Raji (cell line): ENCODE measurements around the gene S100PBP.
A peak's percentile ranks its signal among the peaks of the same experiment; 100 is the strongest.

Experiments used
- POLR2A ChIP-seq: IDR thresholded peaks from 2 replicates; pipeline ENCODE4 v1.6.1; 2011; ENCODE audit warnings: low read depth, low read length, control low read depth; ENCODE audit not compliant: insufficient read depth

Gene S100PBP

DNA sequence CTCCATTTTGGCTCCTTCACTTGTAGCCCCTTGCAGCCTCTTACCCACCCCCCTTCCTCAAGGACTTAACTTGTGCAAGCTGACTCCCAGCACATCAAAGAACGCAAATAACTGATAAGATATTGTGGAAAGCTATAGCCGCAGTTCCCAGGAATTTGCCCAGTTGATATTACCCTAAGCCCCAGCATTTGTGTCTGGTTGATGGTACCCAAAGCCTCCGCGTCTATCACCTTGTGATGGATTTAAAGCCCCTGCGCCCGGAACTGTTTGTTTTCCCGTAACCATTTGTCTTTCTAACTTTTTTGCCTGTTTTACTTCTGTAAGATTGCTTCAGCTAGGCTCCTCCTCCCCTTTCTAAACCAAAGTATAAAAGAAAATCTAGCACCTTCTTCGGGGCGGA lies 6.2 kb upstream of the S100PBP start:
- no peak for TF ChIP-seq POLR2A

DNA sequence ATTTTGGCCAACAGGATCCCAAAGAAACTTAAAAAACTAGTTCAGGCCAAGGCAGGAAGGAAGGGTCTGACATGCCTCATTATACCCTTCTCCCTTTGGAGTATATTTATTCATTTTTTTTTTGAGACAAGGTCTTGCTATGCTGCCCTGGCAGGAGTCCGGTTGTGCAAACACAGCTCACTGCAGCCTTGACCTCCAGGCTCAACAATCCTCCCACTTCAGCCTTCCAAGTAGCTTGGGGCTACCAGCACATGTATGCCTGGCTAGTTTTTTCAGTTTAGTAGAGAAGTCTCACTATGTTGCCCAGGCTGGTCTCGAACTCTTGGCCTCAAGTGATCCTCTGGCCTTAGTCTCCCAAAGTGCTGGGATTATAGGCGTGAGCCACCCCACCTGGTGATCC lies 5.5 kb upstream of the S100PBP start:
- no peak for TF ChIP-seq POLR2A

DNA sequence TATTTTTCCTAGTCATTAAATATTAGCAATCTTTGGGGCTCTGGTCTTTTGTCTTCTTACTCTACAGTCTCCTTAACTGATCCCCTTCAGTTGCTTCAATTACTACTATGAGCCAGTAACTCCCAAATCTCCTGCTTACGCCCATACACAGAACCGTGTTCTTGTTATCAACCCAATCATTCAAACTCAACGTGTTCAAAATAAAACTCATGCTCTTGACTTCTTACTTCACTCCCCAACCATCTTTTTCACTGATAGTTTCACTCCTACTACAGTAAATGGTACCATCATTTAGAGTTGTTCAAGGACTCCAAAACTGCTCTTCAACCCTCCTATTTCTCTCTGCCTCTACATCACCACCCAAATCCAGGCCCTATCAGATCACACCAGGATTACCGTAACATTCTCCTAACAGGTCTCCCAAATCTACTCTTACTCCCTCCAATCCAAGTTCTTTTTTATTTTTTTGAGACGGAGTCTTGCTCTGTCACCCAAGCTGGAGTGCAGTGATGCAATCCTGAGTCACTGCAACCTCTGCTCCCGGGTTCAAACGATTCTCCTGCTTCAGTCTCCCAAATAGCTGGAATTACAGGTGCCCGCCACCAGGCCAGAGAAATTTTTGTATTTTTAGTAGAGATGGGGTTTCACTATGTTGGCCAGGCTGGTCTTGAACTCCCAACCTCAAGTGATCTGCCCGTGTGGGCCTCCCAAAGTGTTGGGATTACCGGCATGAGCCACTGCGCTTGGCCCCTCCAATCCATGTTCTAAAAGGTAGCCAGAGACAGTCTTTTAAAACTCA lies 3.3 kb upstream of the S100PBP start:
- no peak for TF ChIP-seq POLR2A

DNA sequence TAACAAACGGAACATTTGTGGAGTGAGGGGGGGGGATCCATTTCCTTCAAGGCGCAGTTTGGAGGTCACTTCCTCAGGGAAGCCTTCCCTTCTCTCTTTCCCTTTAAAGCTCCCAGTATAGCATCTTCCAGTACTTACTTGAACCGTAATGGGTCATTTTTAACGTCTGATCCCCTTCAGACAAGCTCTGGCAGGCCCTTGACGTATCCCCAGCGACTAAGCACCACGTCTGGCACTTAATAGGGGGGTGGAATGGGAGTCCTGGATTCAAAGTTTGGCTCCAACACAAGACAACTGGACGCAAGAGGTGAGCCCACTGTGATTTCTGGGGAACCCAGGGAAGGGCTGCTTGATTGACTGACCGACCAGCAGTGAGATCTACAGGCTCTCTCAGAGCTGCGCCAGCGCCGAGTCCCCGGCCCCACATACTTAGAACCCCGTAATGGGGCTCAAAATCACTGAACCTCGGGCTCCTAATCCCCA lies 736 bp upstream of the S100PBP start:
- TF ChIP-seq POLR2A = no peak

DNA sequence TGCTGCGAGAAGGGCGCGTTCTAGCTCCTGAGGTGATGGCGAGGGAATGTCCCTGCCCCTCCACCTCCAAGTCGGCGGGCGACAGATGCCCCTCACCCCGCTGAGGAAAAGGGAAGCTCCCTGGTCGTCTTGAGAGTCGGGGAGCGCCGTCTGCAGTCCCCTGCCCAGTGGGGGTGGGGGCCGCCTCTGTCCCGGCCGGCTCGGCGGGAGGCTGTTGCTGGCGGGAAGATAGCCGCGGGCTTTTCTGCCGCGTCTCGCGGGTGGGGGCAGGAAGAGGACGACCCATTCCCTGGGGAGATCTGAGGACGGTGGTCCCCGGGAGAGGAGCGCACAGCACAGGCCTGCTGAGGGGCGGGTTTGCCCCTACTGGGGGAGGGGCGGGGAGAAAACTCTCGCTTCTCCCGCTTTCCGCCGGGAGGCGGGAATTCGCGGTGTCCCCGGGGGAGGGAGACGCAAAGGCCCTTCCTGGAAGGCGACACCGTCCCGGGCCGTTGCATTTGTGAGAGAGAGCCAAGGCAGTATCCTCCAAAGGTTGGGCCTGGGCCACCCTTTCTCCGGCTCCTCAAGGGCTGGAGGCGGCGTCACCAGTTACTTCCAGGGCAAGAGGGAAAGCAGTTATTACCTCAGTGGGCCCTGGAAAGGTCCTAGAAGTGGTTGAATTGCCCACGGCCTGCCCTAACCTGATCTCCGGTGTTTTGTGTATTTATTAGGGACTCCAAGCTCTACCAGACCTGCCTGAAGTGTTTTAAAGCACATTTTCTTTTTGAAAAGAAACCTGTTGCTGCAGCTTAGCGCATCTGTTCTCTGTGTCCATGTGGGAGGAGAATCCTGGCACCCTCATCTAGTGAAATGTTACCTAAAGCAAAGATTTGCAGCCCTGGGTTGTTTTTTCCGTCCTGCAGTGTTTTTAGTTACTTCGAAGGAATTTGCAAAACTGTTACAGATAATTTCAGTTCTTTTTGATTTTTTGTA lies 648 bp downstream of the S100PBP start:
- TF ChIP-seq POLR2A = no peak; the same call in 1 of the 2 replicates

DNA sequence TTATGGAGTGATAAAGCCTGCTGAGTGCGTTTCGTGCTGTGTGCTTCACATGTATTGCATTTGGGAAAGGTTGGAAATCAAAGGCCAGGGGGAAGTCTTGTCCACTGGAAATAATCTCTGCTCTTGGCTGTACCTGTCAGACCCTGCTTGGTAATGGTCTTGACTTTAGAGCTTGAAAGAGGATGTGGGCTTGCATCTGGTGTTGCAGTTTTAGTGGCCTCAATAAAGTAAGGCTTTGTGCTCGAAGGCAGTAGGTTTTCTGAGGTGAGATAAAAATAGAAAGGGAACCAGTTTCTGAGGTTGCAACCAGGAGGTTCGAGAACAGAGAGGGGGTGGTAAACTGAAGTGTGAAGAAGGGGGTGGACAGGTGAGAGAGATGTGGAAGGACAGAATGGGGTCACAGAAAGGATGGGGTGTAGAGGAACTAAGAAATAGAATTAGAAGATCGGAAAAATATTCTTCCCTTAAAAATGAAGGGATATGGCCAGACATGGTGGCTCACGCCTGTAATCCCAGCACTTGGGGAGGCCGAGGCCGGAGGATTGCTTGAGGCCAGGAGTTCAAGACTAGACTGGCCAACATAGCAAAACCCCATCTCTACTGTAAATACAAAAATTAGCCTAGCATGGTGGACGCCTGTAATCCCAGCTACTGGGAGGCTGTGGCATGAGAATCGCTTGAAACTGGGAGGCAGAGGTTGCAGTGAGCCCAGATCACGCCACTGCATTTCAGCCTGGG lies 1.5 kb downstream of the S100PBP start:
- TF ChIP-seq POLR2A = peak; percentile 37; the same call in 1 of the 2 replicates

DNA sequence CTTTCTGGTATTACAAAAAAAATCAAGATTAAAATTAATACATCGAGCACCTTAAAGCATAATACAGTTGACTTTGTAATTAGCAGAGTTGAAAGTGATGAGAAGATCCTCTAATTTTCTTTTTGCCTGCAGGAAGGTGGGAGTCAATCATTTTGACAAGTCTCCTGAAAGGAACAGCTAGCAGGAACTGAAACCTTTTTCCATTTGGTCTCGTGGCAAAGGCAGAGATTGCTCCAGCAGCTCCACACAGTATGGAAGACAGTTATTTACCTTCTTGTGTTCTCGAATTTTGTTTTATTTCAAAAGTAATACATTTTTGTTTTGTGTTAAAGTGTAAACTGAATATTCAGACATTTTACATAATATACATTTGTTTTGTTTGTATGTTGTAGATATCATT lies 7.7 kb downstream of the S100PBP start:
- TF ChIP-seq POLR2A = no peak

DNA sequence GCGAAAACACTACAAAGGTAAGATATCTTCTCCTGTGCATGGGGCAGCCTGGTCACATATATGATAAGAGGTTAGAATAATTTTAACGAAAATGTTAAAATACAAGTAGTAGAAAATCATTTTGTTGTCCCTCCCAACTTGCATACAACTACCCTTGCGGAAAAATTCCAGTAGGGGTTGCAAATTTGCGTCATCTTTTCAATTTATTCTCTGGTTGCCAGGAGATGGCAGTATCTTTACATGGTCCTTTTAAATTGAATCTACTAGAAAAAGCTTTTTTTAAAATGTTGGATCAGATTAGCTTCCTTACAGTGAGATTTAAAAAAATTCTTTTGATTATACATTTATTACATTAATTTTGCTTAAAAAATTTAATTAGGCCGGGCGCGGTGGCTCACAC lies 10.9 kb downstream of the S100PBP start:
- TF ChIP-seq POLR2A = no peak

DNA sequence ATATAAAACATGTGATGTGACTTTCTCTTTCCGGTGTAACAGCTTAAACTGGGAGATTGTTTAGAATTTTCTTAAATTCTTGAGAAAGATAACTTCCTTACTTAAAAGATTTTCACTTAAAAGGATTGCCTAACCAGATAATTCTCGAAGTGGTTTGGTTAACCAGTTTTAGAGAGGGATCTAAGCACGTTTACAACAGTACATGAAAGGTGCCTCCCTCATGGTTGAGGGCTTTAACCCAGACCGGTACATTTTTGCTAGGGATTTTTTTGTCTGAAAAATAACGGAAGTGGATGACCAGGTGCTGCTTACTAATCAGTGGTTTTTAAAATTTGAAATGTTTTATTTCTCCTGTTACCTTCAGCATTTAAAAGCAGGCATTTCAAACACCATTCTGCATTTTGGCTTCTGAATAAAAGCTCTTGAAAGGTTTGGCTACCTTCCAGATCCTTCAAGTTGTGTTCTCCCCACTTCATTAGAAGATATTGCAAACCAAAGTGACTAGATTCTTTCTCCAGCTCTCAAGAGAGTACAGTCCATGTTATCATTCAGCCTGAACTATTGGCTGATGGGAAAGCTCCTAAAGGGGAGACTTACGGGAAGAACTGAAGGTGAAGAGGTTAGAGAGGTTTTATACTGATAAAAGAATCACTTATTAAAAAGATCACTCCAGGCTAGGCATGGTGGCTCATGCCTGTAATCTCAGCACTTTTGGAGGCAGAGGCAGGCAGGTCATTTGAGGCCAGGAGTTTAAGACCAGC lies 12.8 kb downstream of the S100PBP start:
- TF ChIP-seq POLR2A = no peak

DNA sequence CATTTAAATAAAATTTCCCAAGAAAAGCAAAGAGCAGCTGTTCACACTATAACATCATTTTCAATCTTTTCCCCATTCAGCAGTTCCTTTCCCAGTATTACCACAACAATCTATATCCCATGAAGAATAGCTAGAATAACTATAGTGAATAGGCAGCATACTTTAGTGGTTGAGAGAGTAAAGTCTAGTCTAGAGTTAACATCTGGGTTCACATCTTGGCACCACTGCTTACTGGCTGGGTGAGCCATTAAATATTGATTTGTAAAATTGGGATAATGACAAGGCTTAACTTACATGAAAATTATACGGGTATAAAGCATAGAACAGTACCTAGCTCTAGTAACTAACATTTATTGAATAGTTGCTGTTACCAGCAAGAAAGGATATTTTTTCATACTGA lies 14.4 kb downstream of the S100PBP start:
- TF ChIP-seq POLR2A = no peak

DNA sequence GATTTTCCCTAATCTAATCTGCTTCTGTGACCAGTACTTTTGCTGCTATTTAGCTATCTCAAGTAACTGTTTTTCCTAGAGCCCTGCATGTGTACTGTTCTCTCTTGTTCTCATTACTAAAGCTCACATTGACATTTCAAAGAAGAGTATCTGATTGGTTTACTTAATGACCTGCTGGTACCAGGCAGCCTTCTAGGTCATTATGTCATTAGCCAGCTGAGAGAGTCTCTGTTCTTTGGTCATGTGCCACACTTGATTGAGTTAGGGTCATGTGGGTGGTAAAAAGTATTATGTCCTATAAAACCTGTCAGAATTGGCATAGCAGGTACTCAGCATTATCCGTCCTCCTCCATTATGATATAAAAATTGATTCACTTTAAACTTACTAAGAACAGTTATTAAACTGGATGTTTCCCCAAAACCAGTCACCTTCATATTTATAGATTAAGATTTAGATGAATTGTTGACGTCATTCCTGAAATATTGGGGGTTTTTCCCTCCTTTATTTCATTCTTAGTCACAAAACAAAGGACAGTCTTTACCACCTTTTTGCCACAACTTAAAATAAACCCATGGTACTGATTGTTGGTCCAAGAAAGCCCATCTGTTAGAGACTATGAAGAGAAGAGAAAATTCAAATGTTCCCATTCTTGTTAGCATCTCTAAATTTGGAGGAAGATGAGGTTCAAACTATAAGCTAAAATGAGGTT lies 31.1 kb downstream of the S100PBP start:
- TF ChIP-seq POLR2A = no peak

DNA sequence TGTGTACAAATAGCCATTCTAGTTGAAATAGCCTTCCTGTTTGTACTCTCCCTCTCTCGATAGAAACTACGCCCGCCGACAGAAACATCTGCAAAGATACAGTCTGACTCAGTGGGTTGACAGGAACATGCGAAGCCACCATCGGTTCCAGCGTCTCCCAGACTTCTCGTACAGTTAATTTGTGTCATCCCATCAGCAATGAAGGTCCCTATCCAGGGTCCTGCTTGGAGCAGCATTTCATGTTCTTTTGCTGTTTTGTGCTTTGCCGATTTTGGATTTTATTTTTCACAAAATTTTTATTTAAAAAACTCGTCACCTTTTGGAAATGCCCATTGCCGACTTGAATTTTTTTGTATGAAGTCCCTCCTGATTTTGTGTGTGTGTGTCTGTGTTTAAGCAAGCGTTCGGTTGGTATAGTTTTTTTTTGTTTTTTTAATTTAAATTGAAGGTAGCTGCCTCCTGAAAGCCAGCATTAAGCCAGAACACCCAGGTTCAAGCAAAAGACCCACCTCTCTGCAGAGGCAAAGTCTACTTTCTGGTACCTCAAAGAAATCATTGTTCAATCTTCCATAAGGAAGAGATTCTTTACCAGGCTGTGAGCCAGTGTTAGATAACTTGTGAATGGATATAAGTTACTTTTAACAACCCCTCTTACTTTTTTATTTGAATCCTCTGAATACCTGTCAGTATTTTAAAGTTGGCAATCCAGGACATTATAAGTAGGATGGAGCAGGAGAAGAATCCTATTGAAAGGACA lies 38.6 kb downstream of the S100PBP start:
- no peak for TF ChIP-seq POLR2A

DNA sequence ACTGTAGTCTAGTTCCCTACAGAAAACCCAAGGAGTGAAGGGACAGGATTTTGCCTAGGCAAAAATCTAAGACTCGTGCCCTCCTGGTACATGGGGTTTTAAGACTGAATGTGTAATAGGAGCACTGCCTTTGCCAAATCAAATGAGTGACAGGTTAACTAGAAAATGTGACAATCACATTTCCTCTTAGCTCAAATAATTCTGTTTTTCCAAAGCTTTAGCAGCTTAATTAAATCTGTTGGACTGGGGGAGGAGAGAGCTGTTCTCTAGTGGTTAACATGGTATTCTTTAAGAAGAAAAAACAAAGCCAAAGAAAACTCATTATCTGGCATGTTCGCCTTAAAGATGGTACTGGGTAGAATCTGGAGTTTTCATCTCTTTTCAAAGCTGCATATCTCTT lies 40.7 kb downstream of the S100PBP start:
- TF ChIP-seq POLR2A = no peak
